HG03520 (cell line): ENCODE results near the gene PITPNM1.

ENCODE experiments used
- ATAC-seq: cut with Tn5 transposase; IDR thresholded peaks from one replicate; pipeline ENCODE4 v1.9.1; 2021; ENCODE audit warnings: mild to moderate bottlenecking, moderate library complexity; ENCODE audit not compliant: unreplicated experiment

PITPNM1 gene

GRCh38 chr11:67504005-67504949, 886 bp downstream of the PITPNM1 start:
- ATAC-seq: no peak

DNA sequence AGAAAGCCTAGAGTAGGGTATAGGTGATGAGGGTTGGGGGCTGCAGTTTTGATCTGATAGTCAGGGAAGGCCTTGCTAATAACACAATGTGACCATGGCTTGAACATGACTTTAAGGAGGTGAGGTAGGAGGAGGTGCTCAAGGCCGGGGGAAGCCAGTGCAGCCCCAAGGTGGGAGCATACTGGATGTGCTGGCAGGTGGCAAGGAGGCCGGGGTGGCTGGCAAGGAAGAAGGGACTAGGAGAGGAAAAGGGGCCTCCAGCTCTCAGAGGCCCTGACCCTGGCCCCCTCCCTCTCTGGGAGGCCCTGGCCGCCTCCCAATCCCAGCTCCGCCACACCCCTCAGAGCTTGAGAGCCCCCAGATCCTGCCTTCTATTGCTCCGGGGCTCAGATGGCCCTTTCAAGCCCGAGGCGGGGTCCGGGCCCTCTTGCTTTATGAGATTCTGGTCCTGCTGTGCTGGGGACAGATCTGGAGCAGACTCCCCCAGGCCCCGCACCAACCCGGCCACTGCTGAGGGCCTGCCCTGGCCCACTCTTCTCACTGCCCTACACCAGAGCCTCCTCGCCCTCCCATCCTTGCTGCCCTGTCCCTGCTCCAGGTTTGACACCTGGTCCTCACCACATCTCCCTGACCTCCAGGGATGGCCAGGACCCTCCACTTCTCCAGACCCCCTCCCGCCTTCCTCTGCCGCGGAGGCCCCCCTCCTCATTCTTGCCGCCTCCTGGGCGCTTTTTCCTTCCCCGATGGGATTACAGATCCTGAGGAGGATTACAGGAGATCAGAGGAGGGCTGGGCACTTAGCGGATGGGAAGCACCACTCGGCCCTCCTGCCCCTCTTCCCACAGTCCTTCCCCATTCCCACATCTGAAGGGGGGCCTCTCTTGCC, 1.8 kb downstream of the PITPNM1 start:
- ATAC-seq: no peak

GRCh38 chr11:67502328-67502979, 2.7 kb downstream of the PITPNM1 start:
- no peak for ATAC-seq

DNA sequence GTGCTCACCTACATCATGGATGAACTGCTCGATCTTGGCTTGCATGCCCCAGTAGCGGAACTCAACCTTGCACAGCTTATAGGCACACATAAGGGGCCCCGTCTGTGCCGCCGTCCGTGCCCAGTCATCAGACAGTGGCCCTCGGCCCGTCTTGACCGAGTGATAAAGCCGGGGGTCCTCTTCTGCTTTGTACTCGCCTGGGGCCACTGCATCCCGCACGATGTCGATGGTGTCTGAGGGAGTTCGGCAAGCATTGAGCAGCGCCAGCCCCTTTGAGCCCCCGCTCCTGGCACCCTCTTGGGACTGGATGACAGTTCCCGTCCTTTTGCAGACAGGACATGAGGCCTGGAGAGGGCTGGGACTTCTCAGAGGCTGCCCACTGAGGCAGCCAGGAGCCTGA, 3.3 kb downstream of the PITPNM1 start:
- no peak for ATAC-seq

- no peak for ATAC-seq
Measured at GRCh38 chr11:67500831-67501715, 4.1 kb downstream of the PITPNM1 start.

GRCh38 chr11:67500484-67500821, 4.7 kb downstream of the PITPNM1 start:
- no peak for ATAC-seq

GRCh38 chr11:67499808-67500483, 5.2 kb downstream of the PITPNM1 start:
- ATAC-seq: no peak

DNA sequence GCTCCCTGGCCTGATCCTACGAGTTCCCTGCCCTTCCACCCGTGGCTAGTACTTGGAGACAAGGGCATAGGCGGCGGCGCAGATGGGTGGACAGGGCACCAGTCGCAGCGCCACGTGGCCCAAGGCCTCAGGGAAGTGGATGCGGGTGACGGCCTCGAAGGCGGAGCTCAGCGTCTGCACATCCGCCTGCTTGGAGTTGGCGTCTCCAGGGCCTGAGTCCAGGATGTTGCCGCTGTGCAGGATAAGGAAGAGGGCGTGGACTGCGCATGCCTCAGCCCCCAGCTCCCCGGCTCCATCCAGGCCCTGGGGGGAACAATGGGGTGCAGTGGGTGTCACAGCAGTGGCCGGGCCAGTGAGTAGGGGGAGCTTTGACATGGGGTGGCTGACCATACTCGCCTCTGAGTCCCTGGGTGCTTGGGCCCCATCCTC, 6.6 kb downstream of the PITPNM1 start:
- no peak for ATAC-seq

DNA sequence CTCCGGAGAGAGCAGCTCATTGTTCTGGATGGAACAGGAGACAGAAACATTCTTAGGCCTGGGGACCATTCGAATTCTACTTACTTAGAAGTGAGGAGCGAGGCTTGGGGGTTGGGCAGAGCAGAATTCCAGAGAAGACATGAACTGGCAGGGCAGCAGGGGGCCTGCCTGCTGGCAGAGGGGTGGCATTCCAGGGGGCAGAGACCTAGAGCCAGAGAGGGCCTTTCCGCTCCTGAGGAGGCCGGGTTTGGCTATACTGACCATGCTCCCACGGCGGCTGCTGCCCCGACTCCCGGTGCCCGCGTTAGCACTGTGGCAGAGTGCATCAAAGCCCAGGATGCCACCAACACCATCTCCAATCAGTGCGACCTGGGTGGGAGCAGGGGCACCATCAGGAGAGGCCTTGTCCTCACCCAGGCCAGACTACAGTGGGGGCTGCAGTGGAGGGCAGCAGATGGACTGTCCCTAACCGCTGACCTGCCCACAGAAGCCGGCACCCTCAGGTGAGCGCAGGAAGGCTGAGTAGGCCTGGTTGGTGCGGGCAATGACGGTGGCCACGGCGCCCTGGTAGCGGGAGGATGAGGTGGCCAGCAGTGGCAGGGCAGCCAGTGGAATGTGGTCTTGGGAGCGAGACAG, 7.4 kb downstream of the PITPNM1 start:
- no peak for ATAC-seq

GRCh38 chr11:67496113-67496512, 9.1 kb downstream of the PITPNM1 start:
- no peak for ATAC-seq

GRCh38 chr11:67495234-67496005, 9.7 kb downstream of the PITPNM1 start:
- no peak for ATAC-seq

- no peak for ATAC-seq
Measured at GRCh38 chr11:67494371-67495233, 10.6 kb downstream of the PITPNM1 start.

DNA sequence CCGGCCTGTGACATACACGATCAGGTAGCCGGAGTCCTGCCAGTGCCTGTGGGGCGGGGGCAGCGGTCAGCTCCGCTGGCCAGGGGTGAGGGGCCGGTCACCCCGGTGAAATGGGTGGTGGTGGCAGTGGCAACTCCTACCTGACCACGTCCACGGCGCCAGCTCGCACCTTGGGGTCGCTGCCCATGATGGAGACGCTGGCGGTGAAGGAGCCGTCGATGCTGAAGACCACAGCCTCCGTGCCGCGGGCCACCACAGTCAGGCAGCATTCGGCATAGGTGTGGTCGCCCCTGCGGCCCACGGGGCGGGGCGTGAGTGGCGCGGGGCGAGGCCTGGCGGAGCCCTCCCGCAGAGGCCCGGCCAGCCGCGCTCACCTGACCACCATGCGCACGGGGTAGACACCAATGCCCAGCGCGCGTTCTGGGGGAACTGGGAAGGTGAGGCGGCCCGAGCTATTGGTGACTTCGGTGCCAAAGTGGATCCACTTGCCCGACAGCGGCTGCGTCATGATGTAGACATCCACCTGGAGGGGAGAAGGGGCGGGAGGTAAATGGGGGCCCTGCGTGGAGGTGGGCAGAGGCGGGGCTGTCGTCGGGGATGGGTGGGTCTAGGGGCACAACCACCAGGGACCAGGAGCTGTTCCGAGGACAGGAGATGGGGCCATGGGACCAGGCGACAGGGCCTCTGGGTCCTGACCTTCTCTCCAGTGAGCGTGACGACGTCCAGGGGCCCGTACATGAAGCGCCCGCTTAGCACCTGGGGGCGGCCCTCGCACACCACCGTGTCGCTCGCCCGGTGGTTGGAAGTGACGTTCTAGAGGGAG, 11.4 kb downstream of the PITPNM1 start:
- no peak for ATAC-seq

DNA sequence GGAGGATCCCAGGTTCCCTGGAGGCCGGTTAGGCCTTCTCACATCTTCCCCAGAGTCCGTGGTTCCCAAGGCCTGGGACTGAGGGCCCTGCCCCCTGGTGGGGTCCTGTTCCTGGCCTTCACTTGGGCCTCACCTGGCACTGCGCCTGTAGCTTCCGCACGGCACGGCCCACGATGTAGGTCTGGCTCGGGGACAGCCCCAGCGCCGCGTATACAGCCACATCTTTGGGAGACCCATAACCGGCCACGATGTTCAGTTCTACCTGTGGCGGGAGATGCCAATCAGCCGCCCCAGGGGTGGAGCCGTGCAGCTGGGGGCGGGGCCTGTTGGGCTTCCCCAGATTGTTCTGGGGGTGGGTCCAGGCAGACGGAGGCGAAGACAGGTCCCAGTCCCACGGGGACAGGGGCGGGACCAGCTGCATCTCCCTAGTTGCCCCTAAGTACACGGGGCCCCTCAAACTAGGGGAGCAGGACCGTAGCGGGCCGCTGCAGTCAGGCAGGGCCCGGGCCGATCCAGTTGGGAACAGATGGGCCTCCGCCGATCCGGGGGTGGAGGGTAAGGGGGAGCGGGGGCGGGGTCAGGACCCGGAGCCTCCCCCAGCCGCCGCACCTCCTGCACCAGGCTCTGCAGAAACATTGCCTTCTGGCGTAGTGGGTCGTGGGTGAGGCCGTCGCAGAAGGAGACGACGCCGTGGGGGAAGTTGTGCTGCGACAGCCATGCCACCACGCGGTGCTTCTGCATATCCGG, 12.2 kb downstream of the PITPNM1 start:
- ATAC-seq: no peak

GRCh38 chr11:67492069-67492727, 13.0 kb downstream of the PITPNM1 start:
- no peak for ATAC-seq
